Upper lobe of left lung (tissue), 4 donors: Measurements from ENCODE around the gene PEX14.

ENCODE experiments used
- CTCF ChIP-seq, 6 experiments: fragments of 450-650 bp in 4 of 6; fragments of 200-600 bp in 2 of 6; sonication (generic) in 2 of 6; IDR thresholded peaks; one replicate each; pipeline ENCODE4 v1.5.1; 2016 to 2019; ENCODE audit warnings: antibody characterized with exemption in 6 of 6
- EP300 ChIP-seq, 4 donors: sonication (generic); formaldehyde crosslinking; IDR thresholded peaks; one replicate each; pipeline ENCODE4 v1.5.1; 2017; ENCODE audit warnings: antibody characterized with exemption in 4 of 4, control low read depth in 2 of 4
- POLR2A ChIP-seq, 4 donors: fragments of 450-650 bp; IDR thresholded peaks; one replicate each; pipeline ENCODE4 v1.5.1; 2016 to 2017; ENCODE audit warnings: antibody characterized with exemption in 4 of 4, mild to moderate bottlenecking in 2 of 4

GRCh38 chr1:10498231-10498630, 23.5 kb downstream of the PEX14 start:
- TF ChIP-seq CTCF (IDR thresholded peaks at IDR 0.05) (no peak), EP300 (IDR thresholded peaks at IDR 0.05) (no peak), POLR2A (IDR thresholded peaks at IDR 0.05) (no peak)
